HepG2 (cell line): ENCODE data around the gene HEXIM1. TPM values are rescaled to one million over a fixed set of nuclear protein-coding genes. Genes with fewer than 3 reads are reported as not detected.

Experiments
- BHLHE40 ChIP-seq: IDR thresholded peaks from 2 replicates; pipeline ENCODE4 v1.6.1; 2011; ENCODE audit warnings: low read length, improper control_type of control experiment
- CEBPB ChIP-seq: IDR thresholded peaks from 2 replicates; pipeline ENCODE4 v1.6.1; 2011; ENCODE audit warnings: low read depth, low read length, improper control_type of control experiment, borderline replicate concordance
- CENPT ChIP-seq: sonication (generic); formaldehyde crosslinking; IDR thresholded peaks from 2 replicates; pipeline ENCODE4 v1.8.0; 2022; ENCODE audit warnings: low read depth, mild to moderate bottlenecking, moderate library complexity, missing genetic modification reagents
- CHCHD3 ChIP-seq: sonication (generic); formaldehyde crosslinking; IDR thresholded peaks from 2 replicates; pipeline ENCODE4 v1.8.0; 2022; ENCODE audit warnings: mild to moderate bottlenecking, missing genetic modification reagents, moderate library complexity
- CREB3 ChIP-seq: sonication (generic); formaldehyde crosslinking; IDR thresholded peaks from 2 replicates; pipeline ENCODE4 v1.5.0; 2020; ENCODE audit warnings: missing genetic modification reagents
- HNRNPK ChIP-seq: fragments of 200-400 bp; formaldehyde crosslinking; IDR thresholded peaks from 2 replicates; pipeline ENCODE4 v1.6.1; 2018; ENCODE audit warnings: low read length, low read depth, moderate library complexity, mild to moderate bottlenecking; ENCODE audit not compliant: poor library complexity, severe bottlenecking
- HOXA5 ChIP-seq: sonication (generic); formaldehyde crosslinking; IDR thresholded peaks from 2 replicates; pipeline ENCODE4 v1.4.0; 2020; ENCODE audit warnings: missing genetic modification reagents
- HOXA7 ChIP-seq: sonication (generic); formaldehyde crosslinking; IDR thresholded peaks from 2 replicates; pipeline ENCODE4 v1.8.1; 2022; ENCODE audit warnings: mild to moderate bottlenecking, missing genetic modification reagents, moderate library complexity
- MATR3 ChIP-seq: sonication (generic); formaldehyde crosslinking; IDR thresholded peaks from 2 replicates; pipeline ENCODE4 v1.4.0; 2020; ENCODE audit warnings: missing genetic modification reagents
- NFRKB ChIP-seq: fragments of 450-650 bp; IDR thresholded peaks from 2 replicates; pipeline ENCODE4 v1.6.1; 2017
- NR2F6 ChIP-seq, 2 experiments: IDR thresholded peaks; 2 replicates each; pipeline ENCODE4 v1.6.1; 2016; ENCODE audit warnings: antibody characterized with exemption in 1 of 2, mild to moderate bottlenecking in 1 of 2
- RAD51 ChIP-seq: fragments of 450-650 bp; IDR thresholded peaks from 2 replicates; pipeline ENCODE4 v1.6.1; 2016; ENCODE audit warnings: borderline replicate concordance
- SAP130 ChIP-seq: IDR thresholded peaks from 2 replicates; pipeline ENCODE4 v1.6.1; 2016; ENCODE audit warnings: low read depth
- SMARCC2 ChIP-seq: fragments of 450-650 bp; IDR thresholded peaks from 2 replicates; pipeline ENCODE4 v1.6.1; 2017; ENCODE audit warnings: antibody characterized with exemption, mild to moderate bottlenecking
- SOX5 ChIP-seq: IDR thresholded peaks from 2 replicates; pipeline ENCODE4 v1.6.1; 2016; ENCODE audit warnings: borderline replicate concordance
- ZFP90 ChIP-seq: sonication (generic); formaldehyde crosslinking; IDR thresholded peaks from 2 replicates; pipeline ENCODE4 v1.8.0; 2022; ENCODE audit warnings: missing genetic modification reagents, mild to moderate bottlenecking, inconsistent platforms, borderline replicate concordance
- ZFX ChIP-seq: sonication (generic); formaldehyde crosslinking; IDR thresholded peaks from 2 replicates; pipeline ENCODE4 v1.4.0; 2020; ENCODE audit warnings: mild to moderate bottlenecking, low read depth, missing genetic modification reagents, moderate library complexity
- ZFY ChIP-seq: sonication (generic); formaldehyde crosslinking; IDR thresholded peaks from 2 replicates; pipeline ENCODE4 v1.4.0; 2020; ENCODE audit warnings: missing genetic modification reagents
- ZGPAT ChIP-seq: IDR thresholded peaks from 2 replicates; pipeline ENCODE4 v1.6.1; 2016; ENCODE audit warnings: mild to moderate bottlenecking
- ZNF138 ChIP-seq: sonication (generic); formaldehyde crosslinking; IDR thresholded peaks from 2 replicates; pipeline ENCODE4 v1.5.0; 2020; ENCODE audit warnings: mild to moderate bottlenecking, low read depth, missing genetic modification reagents
- ZNF263 ChIP-seq: sonication (generic); formaldehyde crosslinking; IDR thresholded peaks from 2 replicates; pipeline ENCODE4 v1.4.0; 2020; ENCODE audit warnings: missing genetic modification reagents
- ZNF30 ChIP-seq: sonication (generic); formaldehyde crosslinking; IDR thresholded peaks from 2 replicates; pipeline ENCODE4 v1.5.0; 2020; ENCODE audit warnings: mild to moderate bottlenecking, missing genetic modification reagents
- ZNF780A ChIP-seq: sonication (generic); formaldehyde crosslinking; IDR thresholded peaks from 2 replicates; pipeline ENCODE4 v1.8.0; 2022; ENCODE audit warnings: mild to moderate bottlenecking, missing genetic modification reagents, moderate library complexity
- polyA plus RNA-seq, 8 experiments: library from polyadenylated mRNA; depleted of rRNA in 3 of 8; stranded (reverse) in 7 of 8; unstranded in 1 of 8; fragments of >200 nt; fragmentation: Illumina TruSeq in 4 of 8; extraction: Trizol in 4 of 8; gene quantifications; 2 replicates each; pipeline versions ENCODE4 v1.2.1 to v1.2.3, GENCODE V29; 2011 to 2016; ENCODE audit warnings: low read depth in 4 of 8, missing spikeins in 1 of 8, mixed read lengths in 1 of 8; ENCODE audit not compliant: insufficient read depth in 1 of 8
- total RNA-seq, 5 experiments: library from RNA; depleted of rRNA; stranded (reverse); fragments of >200 nt; fragmentation: Illumina TruSeq; extraction: Trizol; gene quantifications; 2 replicates each; pipeline ENCODE4 v1.2.3, GENCODE V29; 2016; ENCODE audit warnings: low read depth in 1 of 5
- TF ChIP-seq, protein P1 (sequence below): sonication (generic); formaldehyde crosslinking; IDR thresholded peaks from 2 replicates; pipeline ENCODE4 v1.5.0; 2020; ENCODE audit warnings: mild to moderate bottlenecking, missing genetic modification reagents
- TF ChIP-seq, protein P2 (sequence below): sonication (generic); formaldehyde crosslinking; IDR thresholded peaks from 2 replicates; pipeline ENCODE4 v1.5.0; 2020; ENCODE audit warnings: missing genetic modification reagents

HEXIM1 gene
- total and polyA plus RNA-seq, 2 of the 13 experiments (the other 11 are each of a cell fraction or from before 2014, with no cell fraction given) = 10.5 to 16.6 TPM

DNA sequence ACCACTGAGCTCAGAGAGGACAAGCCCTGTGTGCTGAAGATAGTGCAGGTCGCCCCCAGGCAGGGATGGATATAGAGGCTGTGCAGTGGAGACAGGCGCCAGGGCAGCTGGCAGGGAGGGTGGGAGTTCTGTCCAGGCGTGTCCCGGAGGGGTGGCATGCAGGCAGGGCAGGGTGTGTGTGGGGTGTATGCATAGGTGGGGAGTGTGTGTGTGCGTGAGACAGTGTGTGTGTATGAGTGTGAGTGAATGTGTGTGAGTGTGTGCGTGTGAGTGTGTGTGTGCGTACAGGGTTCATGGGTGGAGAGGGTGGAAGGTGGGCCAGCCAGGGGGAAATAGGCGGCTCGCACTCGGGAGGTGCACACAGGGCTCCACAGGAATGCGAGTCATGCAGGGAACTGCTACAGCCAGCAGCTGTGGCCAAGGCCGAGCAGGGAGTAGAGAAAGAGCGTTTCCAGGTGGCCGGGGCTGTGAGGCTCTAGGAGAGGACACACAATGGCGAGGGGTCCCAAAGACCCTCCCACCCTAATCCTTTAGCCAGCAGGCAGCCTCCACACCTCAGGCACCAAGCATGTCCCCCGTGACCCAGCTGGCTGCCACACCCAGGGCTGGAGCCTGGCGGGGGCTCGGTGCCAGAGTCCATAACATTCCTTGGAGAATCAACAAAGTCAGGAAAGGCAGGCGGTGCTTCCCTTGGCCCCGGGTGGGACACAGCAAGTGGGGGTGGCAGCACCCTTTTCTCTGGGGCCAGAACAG, 20.6 kb upstream of the HEXIM1 start (continued):
- TF ChIP-seq, protein P1, sequence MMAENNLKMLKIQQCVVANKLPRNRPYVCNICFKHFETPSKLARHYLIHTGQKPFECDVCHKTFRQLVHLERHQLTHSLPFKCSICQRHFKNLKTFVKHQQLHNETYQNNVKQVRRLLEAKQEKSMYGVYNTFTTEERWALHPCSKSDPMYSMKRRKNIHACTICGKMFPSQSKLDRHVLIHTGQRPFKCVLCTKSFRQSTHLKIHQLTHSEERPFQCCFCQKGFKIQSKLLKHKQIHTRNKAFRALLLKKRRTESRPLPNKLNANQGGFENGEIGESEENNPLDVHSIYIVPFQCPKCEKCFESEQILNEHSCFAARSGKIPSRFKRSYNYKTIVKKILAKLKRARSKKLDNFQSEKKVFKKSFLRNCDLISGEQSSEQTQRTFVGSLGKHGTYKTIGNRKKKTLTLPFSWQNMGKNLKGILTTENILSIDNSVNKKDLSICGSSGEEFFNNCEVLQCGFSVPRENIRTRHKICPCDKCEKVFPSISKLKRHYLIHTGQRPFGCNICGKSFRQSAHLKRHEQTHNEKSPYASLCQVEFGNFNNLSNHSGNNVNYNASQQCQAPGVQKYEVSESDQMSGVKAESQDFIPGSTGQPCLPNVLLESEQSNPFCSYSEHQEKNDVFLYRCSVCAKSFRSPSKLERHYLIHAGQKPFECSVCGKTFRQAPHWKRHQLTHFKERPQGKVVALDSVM = no peak; the same call in 1 of the 2 replicates
- TF ChIP-seq HOXA7 = no peak
- TF ChIP-seq ZNF263 (CRISPR knock-in tag) = no peak
- no peak for TF ChIP-seq CENPT (CRISPR knock-in tag)
- no peak; the same call in 1 of the 2 replicates for TF ChIP-seq ZFX (CRISPR knock-in tag)
- TF ChIP-seq, protein P2, sequence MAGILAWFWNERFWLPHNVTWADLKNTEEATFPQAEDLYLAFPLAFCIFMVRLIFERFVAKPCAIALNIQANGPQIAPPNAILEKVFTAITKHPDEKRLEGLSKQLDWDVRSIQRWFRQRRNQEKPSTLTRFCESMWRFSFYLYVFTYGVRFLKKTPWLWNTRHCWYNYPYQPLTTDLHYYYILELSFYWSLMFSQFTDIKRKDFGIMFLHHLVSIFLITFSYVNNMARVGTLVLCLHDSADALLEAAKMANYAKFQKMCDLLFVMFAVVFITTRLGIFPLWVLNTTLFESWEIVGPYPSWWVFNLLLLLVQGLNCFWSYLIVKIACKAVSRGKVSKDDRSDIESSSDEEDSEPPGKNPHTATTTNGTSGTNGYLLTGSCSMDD = no peak
- peak; percentile 55 for TF ChIP-seq ZGPAT (CRISPR knock-in tag)
- TF ChIP-seq ZFY = no peak
- TF ChIP-seq ZNF30 (CRISPR knock-in tag) = no peak
- TF ChIP-seq ZNF780A = no peak
- 0 out of 2 replicates have a peak, but pooled peaks have one; percentile 5 for TF ChIP-seq ZNF138 (CRISPR knock-in tag)
- no peak for TF ChIP-seq CEBPB
- TF ChIP-seq ZFP90 (CRISPR knock-in tag) = peak; percentile 30; the same call in 1 of the 2 replicates
- no peak for TF ChIP-seq RAD51
- no peak for TF ChIP-seq HOXA5 (CRISPR knock-in tag)
- peak; percentile 69; the same call in 1 of the 2 replicates for TF ChIP-seq CHCHD3 (CRISPR knock-in tag)
- TF ChIP-seq HNRNPK = no peak
- no peak for TF ChIP-seq CREB3 (CRISPR knock-in tag)
- no peak for TF ChIP-seq MATR3 (CRISPR knock-in tag)
- TF ChIP-seq SMARCC2 = no peak
- TF ChIP-seq SAP130 = peak; percentile 83
- no peak for TF ChIP-seq NR2F6 (IDR thresholded peaks at IDR 0.05)
- peak; percentile 75; the same call in 1 of the 2 replicates for TF ChIP-seq NR2F6 (CRISPR knock-in tag; IDR thresholded peaks at IDR 0.05)
- no peak for TF ChIP-seq NFRKB
- peak; percentile 55; the same call in 1 of the 2 replicates for TF ChIP-seq BHLHE40
- peak; percentile 67; the same call in 1 of the 2 replicates for TF ChIP-seq SOX5 (CRISPR knock-in tag)
